Muscle layer of duodenum (tissue), 2 donors: ENCODE results near the gene FTCDNL1.

Experiments
- H3K27ac ChIP-seq: one replicate; pipeline ENCODE4 v1.7.0; 2013; ENCODE audit warnings: mild to moderate bottlenecking, low read length
- H3K27me3 ChIP-seq: one replicate; pipeline ENCODE4 v1.7.0; 2013; ENCODE audit warnings: low read depth, mild to moderate bottlenecking, control low read depth, low read length
- H3K36me3 ChIP-seq, 2 donors: one replicate each; pipeline ENCODE4 v1.7.0; 2013; ENCODE audit warnings: low read length in 2 of 2, control low read depth in 1 of 2, mild to moderate bottlenecking in 1 of 2; ENCODE audit not compliant: insufficient read depth in 2 of 2, control insufficient read depth in 1 of 2
- H3K4me1 ChIP-seq, 2 donors: one replicate each; pipeline ENCODE4 v1.7.0; 2013; ENCODE audit warnings: low read length in 2 of 2, mild to moderate bottlenecking in 2 of 2, control low read depth in 1 of 2, moderate library complexity in 1 of 2; ENCODE audit not compliant: insufficient read depth in 2 of 2, control insufficient read depth in 1 of 2
- H3K4me3 ChIP-seq, 2 donors: one replicate each; pipeline ENCODE4 v1.7.0; 2013; ENCODE audit warnings: low read length in 2 of 2, low read depth in 1 of 2, mild to moderate bottlenecking in 1 of 2
- H3K9me3 ChIP-seq, 2 donors: one replicate each; pipeline ENCODE4 v1.7.0; 2013; ENCODE audit warnings: low read length in 2 of 2, control low read depth in 1 of 2, mild to moderate bottlenecking in 1 of 2; ENCODE audit not compliant: control insufficient read depth in 1 of 2
- donor health status: healthy.

FTCDNL1 gene

DNA sequence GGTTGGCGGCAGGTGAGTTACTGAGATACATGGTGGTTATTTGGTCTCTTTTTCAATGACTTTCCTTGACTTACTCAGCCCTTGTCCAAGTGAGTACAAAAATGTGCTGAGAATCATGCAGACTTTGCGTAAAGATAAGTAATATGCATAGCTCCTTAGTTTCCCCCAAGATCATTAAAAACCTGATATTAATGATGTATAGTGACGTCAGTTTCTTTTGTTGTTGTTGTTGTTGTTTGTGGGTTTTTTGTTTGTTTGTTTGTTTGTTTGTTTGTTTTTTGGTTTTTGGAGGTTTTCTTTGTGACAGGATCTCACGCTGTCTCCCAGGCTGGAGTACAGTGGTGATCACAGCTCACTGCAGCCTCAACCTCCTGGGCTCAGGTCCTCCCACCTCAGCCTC lies 14.9 kb upstream of the FTCDNL1 start:
- Histone ChIP-seq H3K4me3 (no peak overlapping the region), H3K27me3 (no peaks in the 10 kb centered on the region), H3K27ac (no peak overlapping the region), H3K36me3 (no peaks in the 10 kb centered on the region), H3K9me3 (no peaks in the 10 kb centered on the region), H3K4me1 (no peaks in the 10 kb centered on the region)

GRCh38 chr2:199862788-199863187 lies 11.8 kb upstream of the FTCDNL1 start:
- no peaks in the 10 kb centered on the region for H3K27me3 ChIP-seq
- H3K9me3 ChIP-seq, result no peaks in the 10 kb centered on the region
- no peak overlapping the region for H3K4me3 ChIP-seq
- H3K36me3 ChIP-seq, result no peaks in the 10 kb centered on the region
- no peaks in the 10 kb centered on the region for H3K4me1 ChIP-seq
- no peak overlapping the region for H3K27ac ChIP-seq

- H3K27me3 ChIP-seq, result no peaks in the 10 kb centered on the region
- H3K27ac ChIP-seq, result no peak overlapping the region
- no peaks in the 10 kb centered on the region for H3K36me3 ChIP-seq
- H3K4me3 ChIP-seq, result no peak overlapping the region
- H3K4me1 ChIP-seq, result no peaks in the 10 kb centered on the region
- no peaks in the 10 kb centered on the region for H3K9me3 ChIP-seq
These were observed 10.3 kb upstream of the FTCDNL1 start for GRCh38 chr2:199861132-199861774.

DNA sequence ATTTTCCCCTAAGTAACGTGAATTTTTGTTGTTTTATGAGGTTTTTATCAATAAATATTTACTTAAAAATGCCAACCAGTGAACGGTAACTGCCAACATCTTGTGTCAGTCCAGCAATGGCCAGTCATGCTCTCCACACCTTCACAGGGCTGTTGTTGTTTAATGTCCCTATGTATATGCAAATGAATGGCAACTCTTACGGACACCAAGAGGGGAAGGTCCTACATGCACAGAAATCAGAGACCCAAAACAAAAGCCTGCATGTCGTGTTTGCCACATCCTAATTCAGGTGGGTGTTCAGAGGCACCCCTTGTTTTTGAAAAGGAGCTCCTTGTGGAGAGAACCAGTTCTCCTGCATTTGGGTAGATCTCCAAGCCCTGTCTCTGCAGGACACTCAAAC lies 4.8 kb upstream of the FTCDNL1 start:
- no peaks in the 10 kb centered on the region for H3K27me3 ChIP-seq
- no peaks in the 10 kb centered on the region for H3K36me3 ChIP-seq
- H3K9me3 ChIP-seq, result no peaks in the 10 kb centered on the region
- H3K4me3 ChIP-seq, result no peak overlapping the region
- H3K27ac ChIP-seq, result no peak overlapping the region
- H3K4me1 ChIP-seq, result no peaks in the 10 kb centered on the region

DNA sequence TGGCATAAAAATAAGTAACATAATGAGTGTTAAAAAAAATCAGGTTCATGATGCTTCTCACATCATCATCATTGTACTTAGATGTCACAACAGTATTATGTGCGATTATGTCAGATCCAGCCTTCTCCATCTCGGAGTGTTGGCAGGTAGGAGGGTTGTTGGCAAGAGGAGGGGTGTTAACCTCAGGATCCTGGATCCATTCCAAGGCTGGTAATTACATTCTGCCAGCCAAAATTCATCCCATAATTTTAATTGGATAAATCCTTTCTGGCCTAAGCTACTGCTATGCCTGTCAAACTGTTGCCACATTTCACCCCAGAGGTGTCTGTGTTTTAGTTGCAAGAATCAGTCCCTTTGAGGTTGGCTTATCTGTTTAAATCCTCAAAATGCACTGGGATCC lies 891 bp upstream of the FTCDNL1 start:
- H3K4me3 ChIP-seq, result no peak overlapping the region
- H3K36me3 ChIP-seq, result no peaks in the 10 kb centered on the region
- no peak overlapping the region for H3K27ac ChIP-seq
- H3K9me3 ChIP-seq, result no peaks in the 10 kb centered on the region
- H3K4me1 ChIP-seq, result no peaks in the 10 kb centered on the region
- no peaks in the 10 kb centered on the region for H3K27me3 ChIP-seq

DNA sequence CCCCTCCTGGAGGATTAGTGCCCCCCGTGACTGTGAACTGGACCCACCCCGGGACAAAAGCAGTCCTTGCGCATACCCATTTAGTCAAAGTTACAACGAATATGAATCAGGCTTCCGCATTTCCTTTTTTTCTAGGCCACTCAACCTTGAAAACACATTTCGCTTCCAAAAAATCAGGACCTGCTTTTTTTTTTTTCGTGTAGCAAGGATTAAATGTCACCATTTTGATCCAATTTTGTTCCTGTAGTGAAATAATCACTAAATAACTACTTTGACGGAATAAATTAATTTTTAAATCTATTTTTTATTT lies 464 bp upstream of the FTCDNL1 start:
- no peaks in the 10 kb centered on the region for H3K27me3 ChIP-seq
- peak overlapping the region; percentile 75 to 89 for H3K4me3 ChIP-seq
- no peaks in the 10 kb centered on the region for H3K4me1 ChIP-seq
- H3K36me3 ChIP-seq, result no peaks in the 10 kb centered on the region
- H3K9me3 ChIP-seq, result no peaks in the 10 kb centered on the region
- H3K27ac ChIP-seq, result peak overlapping the region; percentile 62

DNA sequence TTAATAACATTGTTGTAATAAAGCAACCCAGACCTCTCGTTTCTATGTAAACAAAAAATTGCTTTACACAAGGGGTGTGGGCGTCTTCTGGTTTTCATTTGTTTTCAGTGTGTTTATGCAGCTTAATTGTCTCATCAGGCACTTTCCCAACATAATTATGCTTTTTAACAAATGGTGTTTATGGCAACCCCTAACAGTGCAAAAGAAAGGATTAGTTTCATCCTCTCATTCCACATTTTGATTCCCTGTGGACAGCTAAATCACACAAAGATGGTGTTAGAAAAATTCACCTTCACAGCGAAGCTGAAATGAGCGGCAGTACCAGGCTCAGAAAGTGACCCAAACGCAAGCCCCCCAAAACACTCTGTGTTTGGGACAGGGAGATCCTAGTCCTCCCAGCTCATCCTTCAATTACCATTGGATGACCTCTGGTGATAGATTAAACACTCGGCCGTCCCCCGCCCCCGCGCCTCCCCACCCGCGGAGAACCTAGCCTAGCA lies 724 bp downstream of the FTCDNL1 start:
- Histone ChIP-seq H3K4me1 (no peaks in the 10 kb centered on the region), H3K36me3 (no peaks in the 10 kb centered on the region), H3K27me3 (no peaks in the 10 kb centered on the region), H3K27ac (no peak overlapping the region), H3K9me3 (no peaks in the 10 kb centered on the region), H3K4me3 (peak overlapping the region; percentile 75 to 89)

GRCh38 chr2:199848389-199849130 lies 2.4 kb downstream of the FTCDNL1 start:
- no peaks in the 10 kb centered on the region for H3K9me3 ChIP-seq
- no peak overlapping the region for H3K4me3 ChIP-seq
- H3K4me1 ChIP-seq, result no peaks in the 10 kb centered on the region
- H3K27ac ChIP-seq, result no peak overlapping the region
- H3K36me3 ChIP-seq, result no peaks in the 10 kb centered on the region
- H3K27me3 ChIP-seq, result no peaks in the 10 kb centered on the region

- no peaks in the 10 kb centered on the region for H3K27me3 ChIP-seq
- no peak overlapping the region for H3K27ac ChIP-seq
- no peaks in the 10 kb centered on the region for H3K36me3 ChIP-seq
- no peaks in the 10 kb centered on the region for H3K4me1 ChIP-seq
- H3K4me3 ChIP-seq, result no peak overlapping the region
- H3K9me3 ChIP-seq, result no peaks in the 10 kb centered on the region
These were observed 3.7 kb downstream of the FTCDNL1 start for GRCh38 chr2:199847181-199847864.

DNA sequence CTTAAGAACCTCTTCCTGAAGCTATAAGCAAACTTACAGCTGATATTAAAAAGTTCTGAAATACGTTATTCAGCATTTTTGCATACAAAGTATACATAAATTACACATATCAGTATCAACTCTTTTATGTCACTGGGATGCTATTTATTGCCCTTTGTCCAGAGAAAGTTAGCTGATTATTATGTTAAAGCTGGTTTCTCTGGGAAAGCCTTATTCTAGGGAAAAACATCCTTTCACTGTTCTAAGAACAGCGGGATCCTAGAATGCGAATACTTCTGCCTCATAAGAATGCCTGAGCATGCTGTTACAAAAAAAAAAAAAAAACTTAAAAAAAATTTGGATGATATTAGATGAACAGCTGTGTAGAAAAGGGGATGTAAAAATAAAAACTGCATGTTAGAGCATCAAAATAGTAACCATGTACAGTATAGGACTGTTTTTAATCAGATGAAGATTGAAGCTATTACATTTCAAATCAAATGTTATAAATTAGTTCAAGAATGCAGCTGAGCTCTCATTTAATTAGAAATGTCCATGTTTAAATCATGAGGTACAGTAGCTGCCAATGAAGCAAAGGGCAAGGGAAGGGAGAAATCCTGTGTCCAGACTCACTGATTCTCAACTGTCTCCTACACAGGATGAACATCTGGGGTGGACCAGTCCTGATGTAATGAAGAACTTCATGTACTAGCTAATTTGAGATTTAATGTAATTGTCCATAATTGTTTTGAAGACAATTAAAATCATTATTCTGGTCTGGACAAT lies 8.2 kb downstream of the FTCDNL1 start:
- no peak overlapping the region for H3K27ac ChIP-seq
- no peak overlapping the region for H3K4me3 ChIP-seq
- no peaks in the 10 kb centered on the region for H3K27me3 ChIP-seq
- H3K36me3 ChIP-seq, result peaks cover 0 to 4% of the 10 kb centered on the region in 2 donors
- H3K9me3 ChIP-seq, result no peaks in the 10 kb centered on the region
- no peaks in the 10 kb centered on the region for H3K4me1 ChIP-seq

- H3K27ac ChIP-seq, result no peak overlapping the region
- no peak overlapping the region for H3K4me3 ChIP-seq
- H3K36me3 ChIP-seq, result peaks cover 0 to 4% of the 10 kb centered on the region in 2 donors
- H3K4me1 ChIP-seq, result no peaks in the 10 kb centered on the region
- no peaks in the 10 kb centered on the region for H3K27me3 ChIP-seq
- H3K9me3 ChIP-seq, result no peaks in the 10 kb centered on the region
These were observed 9.6 kb downstream of the FTCDNL1 start for GRCh38 chr2:199841409-199841808.
